22Rv1 (cell line): Measurements from ENCODE around the gene TOR1A.

Experiments
- H3K27ac ChIP-seq: fragments of 450-650 bp; 2 replicates; pipeline ENCODE4 v1.5.1; 2017
- CTCF ChIP-seq: fragments of 450-650 bp; IDR thresholded peaks from 2 replicates; pipeline ENCODE4 v1.5.1; 2017; ENCODE audit warnings: mild to moderate bottlenecking
- ZFX ChIP-seq: fragments of 450-650 bp; IDR thresholded peaks from 2 replicates; pipeline ENCODE4 v1.6.1; 2017; ENCODE audit warnings: antibody characterized with exemption, borderline replicate concordance

TOR1A gene

GRCh38 chr9:129839324-129840023 is 15.5 kb upstream of the TOR1A start:
- TF ChIP-seq CTCF (no peak), ZFX (no peak)

GRCh38 chr9:129838707-129839259 is 14.8 kb upstream of the TOR1A start:
- TF ChIP-seq CTCF (no peak), ZFX (no peak)
- no peak overlapping the region for H3K27ac ChIP-seq

More at GRCh38 chr9:129839324-129840023, 15.5 kb upstream of the TOR1A start:
- H3K27ac ChIP-seq: no peak overlapping the region

- TF ChIP-seq ZFX (no peak), CTCF (no peak)
- no peak overlapping the region for H3K27ac ChIP-seq
Measured at GRCh38 chr9:129836311-129837007, 12.5 kb upstream of the TOR1A start.

- peak overlapping the region; percentile 65 for H3K27ac ChIP-seq
- TF ChIP-seq ZFX (no peak), CTCF (no peak)
Measured at GRCh38 chr9:129835860-129836223, 11.9 kb upstream of the TOR1A start.

GRCh38 chr9:129835128-129835859 is 11.4 kb upstream of the TOR1A start, which contains the start of the genes C9orf78 and USP20:
C9orf78 (minus strand) TSS chr9:129835275; CDS start chr9:129835221, 54 bp downstream.
USP20 (plus strand) TSS chr9:129835458; CDS start chr9:129852556, 17,098 bp downstream.
- H3K27ac ChIP-seq: peak within 1 kb of the TSS; percentile 65
- no peak for TF ChIP-seq ZFX
- TF ChIP-seq CTCF: no peak

GRCh38 chr9:129834489-129835127 is 10.7 kb upstream of the TOR1A start:
- H3K27ac ChIP-seq: peak overlapping the region; percentile 65
- no peak for TF ChIP-seq CTCF
- TF ChIP-seq ZFX: no peak
